Activated T-cell treated with anti-CD3 and anti-CD28 coated beads for 4 hours (primary cell): ENCODE measurements around the gene CLMN.

Source experiments
- DNase-seq: peaks from one replicate; pipeline ENCODE4 v3.0.0-alpha.2; 2020

The CLMN gene

GRCh38 chr14:95341564-95341963 lies 21.9 kb upstream of the CLMN start:
- DNase-seq: no peak

GRCh38 chr14:95341115-95341514 lies 21.4 kb upstream of the CLMN start:
- no peak for DNase-seq

DNA sequence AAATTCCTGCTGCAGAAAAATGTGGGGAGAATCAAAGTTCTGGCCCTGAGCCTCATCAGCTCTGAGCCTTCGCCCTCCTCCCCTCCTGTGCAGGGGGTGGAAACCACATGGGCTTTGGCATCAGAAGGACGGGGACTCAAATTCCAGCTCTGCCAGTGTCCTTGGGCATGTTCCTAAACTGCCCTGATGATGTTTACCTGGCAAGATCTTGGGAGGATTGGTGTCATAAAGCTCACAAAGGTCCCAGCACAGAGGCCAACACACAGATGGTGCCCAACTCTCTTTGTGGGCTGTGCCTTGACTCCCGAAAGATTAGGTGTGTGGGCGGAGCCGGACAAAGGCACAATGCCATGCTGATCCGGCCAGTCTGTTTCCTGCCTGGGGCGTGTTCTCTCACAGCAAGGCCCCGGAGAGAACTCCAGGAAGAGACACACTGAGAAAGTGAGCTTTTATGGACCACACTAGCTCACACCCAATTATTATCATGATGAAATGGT lies 20.5 kb upstream of the CLMN start:
- no peak for DNase-seq

- DNase-seq: no peak
These were observed 19.7 kb upstream of the CLMN start for GRCh38 chr14:95339301-95339865.

- no peak for DNase-seq
These were observed 18.7 kb upstream of the CLMN start for GRCh38 chr14:95338436-95338835.

DNA sequence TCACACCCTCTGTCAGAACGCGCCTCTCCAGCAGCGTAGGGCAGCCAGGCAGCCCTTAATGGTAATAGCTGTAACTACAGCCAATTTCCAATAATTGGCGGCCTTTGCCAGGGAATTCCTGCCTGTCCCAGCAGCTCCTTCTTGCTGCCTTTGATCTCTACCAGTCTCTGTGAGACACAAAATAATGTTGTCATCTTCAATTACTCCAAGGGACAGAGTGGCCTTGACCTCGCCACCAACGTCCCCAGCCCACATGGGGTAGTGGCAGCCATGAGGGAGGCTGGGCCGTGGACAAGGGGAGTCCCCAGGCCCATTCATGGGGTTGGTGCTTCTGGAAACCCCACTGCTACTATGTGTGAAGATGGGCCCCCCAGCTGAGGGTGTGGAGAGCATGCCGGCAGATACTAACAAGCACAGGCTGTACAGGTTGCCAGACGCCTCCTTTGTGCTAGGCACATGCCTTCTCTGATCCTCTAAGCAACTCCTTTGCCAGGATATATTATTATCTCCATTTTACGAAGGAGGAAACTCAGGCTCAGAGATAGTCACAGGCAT lies 17.4 kb upstream of the CLMN start:
- no peak for DNase-seq

DNA sequence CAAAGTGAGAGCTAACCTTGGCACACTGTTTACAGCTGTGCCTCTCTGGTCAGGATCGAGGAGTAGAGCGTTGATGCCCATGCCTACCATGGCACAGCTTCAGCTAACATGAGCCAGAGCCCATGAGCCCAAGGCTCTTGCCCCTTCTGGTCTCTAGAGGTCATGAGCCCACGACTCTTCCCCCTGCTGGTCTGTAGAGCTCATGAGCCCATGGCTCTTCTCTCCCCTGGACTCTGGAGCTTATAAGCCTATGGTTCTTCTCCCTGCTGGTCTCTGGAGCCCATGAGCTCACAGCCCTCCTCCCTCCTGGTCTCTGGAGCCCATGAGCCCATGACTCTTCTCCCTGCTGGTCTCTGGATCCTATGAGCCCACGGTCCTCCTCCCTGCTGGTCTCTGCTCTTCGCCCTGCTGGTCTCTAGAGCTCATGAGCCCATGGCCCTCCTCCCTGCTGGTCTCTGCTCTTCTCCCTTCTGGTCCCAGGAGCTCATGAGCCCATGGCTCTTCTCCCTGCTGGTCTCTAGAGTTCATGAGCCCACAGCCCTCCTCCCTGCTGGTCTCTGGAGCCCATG lies 16.6 kb upstream of the CLMN start:
- no peak for DNase-seq

- no peak for DNase-seq
These were observed 15.4 kb upstream of the CLMN start for GRCh38 chr14:95335071-95335470.

- DNase-seq: no peak
These were observed 14.3 kb upstream of the CLMN start for GRCh38 chr14:95334044-95334443.

- DNase-seq: no peak
These were observed 12.9 kb upstream of the CLMN start for GRCh38 chr14:95332641-95333040.

GRCh38 chr14:95331708-95332408 lies 12.2 kb upstream of the CLMN start:
- DNase-seq: no peak

- no peak for DNase-seq
These were observed 11.1 kb upstream of the CLMN start for GRCh38 chr14:95330591-95331370.

GRCh38 chr14:95329941-95330340 lies 10.2 kb upstream of the CLMN start:
- DNase-seq: no peak

DNA sequence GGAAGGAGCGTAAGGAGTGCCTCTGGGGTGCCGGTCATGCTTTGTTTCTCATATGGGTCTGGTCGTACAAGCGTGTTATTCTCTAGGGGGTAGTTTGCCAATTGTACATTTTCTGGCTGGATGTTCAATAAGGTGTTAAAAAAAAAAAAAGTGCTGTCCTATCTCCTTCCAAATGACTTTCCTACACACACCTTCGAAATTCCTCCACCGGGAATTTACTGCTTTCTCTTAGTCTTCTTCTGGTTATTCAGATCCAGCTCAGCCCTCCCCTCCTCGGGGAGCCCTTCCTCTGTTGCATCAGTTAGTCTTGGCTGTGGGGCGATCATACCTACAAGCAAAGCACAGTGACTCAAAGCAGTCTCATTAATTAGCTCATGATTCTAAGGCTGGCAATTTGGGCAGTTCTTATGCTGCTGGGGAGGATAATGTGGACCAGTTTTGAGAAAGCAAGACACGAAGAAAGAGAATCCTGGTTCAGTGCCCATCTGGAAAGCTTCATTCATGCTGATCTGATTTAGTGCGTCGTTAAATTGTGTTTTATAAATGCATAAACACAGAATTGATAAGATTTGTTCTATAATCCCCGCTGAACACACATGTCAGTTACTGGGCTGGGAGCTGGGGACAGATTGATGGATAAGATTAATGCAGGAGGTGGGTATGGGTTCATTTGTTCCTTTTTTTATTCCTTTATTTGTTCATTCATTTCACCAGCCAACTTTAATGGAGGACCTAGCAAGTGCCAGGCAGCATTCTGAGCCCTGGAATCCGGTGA lies 9.2 kb upstream of the CLMN start:
- no peak for DNase-seq

DNA sequence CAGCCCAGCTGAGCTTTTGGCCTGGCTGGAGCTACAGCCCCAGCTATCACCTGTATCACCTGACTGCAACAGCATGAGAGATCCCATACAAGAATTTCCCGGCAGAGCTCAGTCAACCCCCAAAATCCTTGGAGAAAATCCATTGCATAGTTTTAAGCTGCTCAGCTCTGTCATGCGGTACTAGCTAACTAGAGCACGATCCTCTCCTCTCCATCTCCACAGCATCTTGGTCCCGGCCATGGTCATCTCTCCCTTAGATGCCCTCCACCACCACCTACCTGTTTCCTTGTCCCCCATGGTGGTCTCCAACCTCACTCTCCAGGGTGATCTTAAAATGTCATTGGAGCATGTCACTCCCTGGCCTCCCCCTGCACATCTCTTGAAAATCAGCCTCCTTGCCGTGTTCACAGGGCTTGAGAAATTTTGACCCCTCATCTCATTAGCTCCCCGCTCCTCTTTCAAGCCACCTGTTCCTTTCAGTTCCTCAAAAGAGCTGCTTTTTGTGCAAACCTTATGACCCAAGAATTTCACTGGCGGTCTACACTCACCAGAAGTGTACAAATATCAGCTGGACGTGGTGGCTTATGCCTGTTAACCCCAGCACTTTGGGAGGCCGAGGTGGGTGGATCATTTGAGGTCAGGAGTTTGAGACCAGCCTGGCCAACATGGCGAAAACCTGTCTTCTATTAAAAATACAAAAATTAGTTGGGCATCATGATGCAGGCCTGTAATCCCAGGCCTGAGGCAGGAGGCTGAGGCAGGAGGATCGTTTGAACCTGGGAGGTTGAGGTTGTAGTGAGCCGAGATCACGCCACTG lies 8.1 kb upstream of the CLMN start:
- no peak for DNase-seq

DNA sequence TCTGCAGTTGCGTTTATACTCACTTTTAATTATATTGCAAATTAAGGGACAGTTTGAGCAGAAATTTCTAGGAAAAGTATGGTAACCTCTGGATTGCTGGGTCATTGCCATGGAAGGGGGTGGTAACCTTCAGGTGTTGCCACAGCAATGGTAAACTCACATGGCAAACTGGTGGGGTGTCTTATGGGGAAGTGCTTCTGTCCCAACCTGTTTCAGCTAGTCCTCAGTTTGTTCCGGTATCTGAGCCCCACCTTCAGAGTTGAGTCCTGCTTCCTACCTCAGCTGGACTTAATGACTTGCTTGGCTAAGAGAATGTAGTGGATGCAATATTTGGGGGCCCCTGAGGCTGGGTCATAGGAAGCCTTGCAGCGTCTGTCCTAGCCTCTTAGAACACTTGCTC lies 7.3 kb upstream of the CLMN start:
- no peak for DNase-seq

GRCh38 chr14:95323917-95324316 lies 4.2 kb upstream of the CLMN start:
- DNase-seq: no peak

DNA sequence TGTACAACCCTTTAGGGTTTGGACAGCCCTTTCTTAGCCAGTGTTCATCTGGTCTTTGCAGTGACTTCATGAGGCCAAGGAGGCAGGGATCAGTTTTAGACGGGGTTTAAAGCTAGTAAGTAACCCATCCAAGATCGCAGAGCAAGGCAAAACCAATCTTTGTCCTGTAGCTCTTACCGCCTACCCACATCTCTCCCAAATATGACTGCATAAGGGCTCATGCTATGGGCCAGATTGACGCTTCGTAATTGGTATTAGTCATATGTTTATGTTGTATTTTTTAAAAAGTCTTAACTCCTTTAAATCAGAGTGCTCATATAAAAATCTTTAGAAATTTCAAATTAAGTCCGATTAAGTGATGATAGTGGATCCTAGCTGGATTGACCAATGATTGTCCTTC lies 3.7 kb upstream of the CLMN start:
- DNase-seq: no peak

DNA sequence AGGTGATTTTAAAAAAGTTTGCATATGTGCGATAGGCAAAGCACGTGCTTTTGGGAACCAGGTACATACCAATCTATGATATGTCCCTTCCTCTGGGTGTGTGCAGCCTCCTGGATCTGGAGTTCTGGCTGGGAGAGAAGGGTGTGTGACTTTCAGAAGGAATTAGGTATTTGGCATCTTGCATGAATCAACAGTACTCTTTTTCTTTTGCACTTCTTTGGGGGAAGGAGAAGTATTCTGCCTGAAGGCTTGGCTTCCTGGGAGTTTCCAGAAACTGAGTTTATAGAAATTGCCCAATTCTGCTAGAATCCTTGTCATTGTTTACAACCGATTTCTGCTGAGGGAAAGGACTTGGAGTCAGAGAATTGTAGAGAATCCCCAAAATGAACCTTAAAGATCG lies 2.9 kb upstream of the CLMN start:
- no peak for DNase-seq

GRCh38 chr14:95321693-95322455 lies 2.2 kb upstream of the CLMN start:
- no peak for DNase-seq
